ENCODE measurements around the gene FAM234B. TPM values are rescaled to one million over a fixed set of nuclear protein-coding genes. Genes with fewer than 3 reads are reported as not detected.

Gene FAM234B
- total RNA-seq, 1 donor from 2014 or later: 1.8 TPM

- intact Hi-C loops (cut with micrococcal nuclease): no loop called here
- Histone ChIP-seq H3K4me1 (no peaks in the 10 kb centered on the region), H3K4me3 (no peak overlapping the region), H3K27ac (replicated peaks) (no peak overlapping the region), H3K9me3 (replicated peaks) (no peaks in the 10 kb centered on the region), H3K36me3 (peaks cover 43% of the 10 kb centered on the region), H3K27me3 (ENCODE audit: low read depth) (no peaks in the 10 kb centered on the region)
- no peak for DNase-seq
- TF ChIP-seq, protein P1, sequence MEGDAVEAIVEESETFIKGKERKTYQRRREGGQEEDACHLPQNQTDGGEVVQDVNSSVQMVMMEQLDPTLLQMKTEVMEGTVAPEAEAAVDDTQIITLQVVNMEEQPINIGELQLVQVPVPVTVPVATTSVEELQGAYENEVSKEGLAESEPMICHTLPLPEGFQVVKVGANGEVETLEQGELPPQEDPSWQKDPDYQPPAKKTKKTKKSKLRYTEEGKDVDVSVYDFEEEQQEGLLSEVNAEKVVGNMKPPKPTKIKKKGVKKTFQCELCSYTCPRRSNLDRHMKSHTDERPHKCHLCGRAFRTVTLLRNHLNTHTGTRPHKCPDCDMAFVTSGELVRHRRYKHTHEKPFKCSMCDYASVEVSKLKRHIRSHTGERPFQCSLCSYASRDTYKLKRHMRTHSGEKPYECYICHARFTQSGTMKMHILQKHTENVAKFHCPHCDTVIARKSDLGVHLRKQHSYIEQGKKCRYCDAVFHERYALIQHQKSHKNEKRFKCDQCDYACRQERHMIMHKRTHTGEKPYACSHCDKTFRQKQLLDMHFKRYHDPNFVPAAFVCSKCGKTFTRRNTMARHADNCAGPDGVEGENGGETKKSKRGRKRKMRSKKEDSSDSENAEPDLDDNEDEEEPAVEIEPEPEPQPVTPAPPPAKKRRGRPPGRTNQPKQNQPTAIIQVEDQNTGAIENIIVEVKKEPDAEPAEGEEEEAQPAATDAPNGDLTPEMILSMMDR (IDR thresholded peaks at IDR 0.05; ENCODE audit: borderline replicate concordance): no peak
Measured at GRCh38 chr12:13062669-13063068, 18.5 kb downstream of the FAM234B start.

- Histone ChIP-seq H3K4me3 (no peak overlapping the region), H3K27me3 (ENCODE audit: low read depth) (no peaks in the 10 kb centered on the region), H3K9me3 (replicated peaks) (no peaks in the 10 kb centered on the region), H3K27ac (replicated peaks) (no peak overlapping the region), H3K4me1 (no peaks in the 10 kb centered on the region), H3K36me3 (peaks cover 48% of the 10 kb centered on the region)
- intact Hi-C loops (cut with micrococcal nuclease): no loop called here
- DNase-seq: no peak
- TF ChIP-seq, protein P1 (IDR thresholded peaks at IDR 0.05; ENCODE audit: borderline replicate concordance): no peak
Measured at GRCh38 chr12:13066014-13066413, 21.8 kb downstream of the FAM234B start.

DNA sequence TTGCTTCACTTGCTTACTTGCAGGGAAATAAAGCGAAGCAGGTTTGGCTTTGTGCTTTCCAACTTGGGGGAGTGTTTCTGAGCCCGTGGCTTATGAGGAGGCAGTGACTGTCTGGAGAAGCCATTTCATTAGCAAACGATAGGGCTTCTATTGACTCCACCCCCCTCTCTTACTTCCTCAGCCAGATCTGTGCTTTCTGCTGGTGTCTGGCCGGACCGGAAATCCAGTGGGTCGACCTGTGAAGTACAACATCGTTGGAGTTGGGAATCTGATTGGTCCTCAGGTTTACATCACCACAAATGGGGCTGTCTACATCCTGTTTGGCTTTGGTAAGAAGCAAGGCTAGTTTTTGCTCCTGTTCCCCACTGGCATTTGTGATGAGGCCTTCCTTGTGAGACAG is 22.3 kb downstream of the FAM234B start:
- Histone ChIP-seq H3K4me3 (no peak overlapping the region), H3K36me3 (peaks cover 48% of the 10 kb centered on the region), H3K9me3 (replicated peaks) (no peaks in the 10 kb centered on the region), H3K4me1 (no peaks in the 10 kb centered on the region), H3K27me3 (ENCODE audit: low read depth) (no peaks in the 10 kb centered on the region), H3K27ac (replicated peaks) (no peak overlapping the region)
- intact Hi-C loops (cut with micrococcal nuclease): no loop called here
- DNase-seq: no peak
- TF ChIP-seq, protein P1 (IDR thresholded peaks at IDR 0.05; ENCODE audit: borderline replicate concordance): no peak

- Histone ChIP-seq H3K27ac (replicated peaks) (no peak overlapping the region), H3K4me1 (no peaks in the 10 kb centered on the region), H3K9me3 (replicated peaks) (no peaks in the 10 kb centered on the region), H3K27me3 (ENCODE audit: low read depth) (no peaks in the 10 kb centered on the region), H3K4me3 (no peak overlapping the region), H3K36me3 (peaks cover 46% of the 10 kb centered on the region)
- TF ChIP-seq, protein P1 (IDR thresholded peaks at IDR 0.05; ENCODE audit: borderline replicate concordance): no peak
- DNase-seq: no peak
- intact Hi-C loops (cut with micrococcal nuclease): no loop called here
Measured at GRCh38 chr12:13067322-13067721, 23.1 kb downstream of the FAM234B start.

- no peaks in the 10 kb centered on the region for H3K9me3 ChIP-seq (replicated peaks)
- TF ChIP-seq, protein P1 (IDR thresholded peaks at IDR 0.05; ENCODE audit: borderline replicate concordance): no peak
- no peak overlapping the region for H3K4me3 ChIP-seq
- no peaks in the 10 kb centered on the region for H3K27me3 ChIP-seq (ENCODE audit: low read depth)
- peaks cover 39% of the 10 kb centered on the region for H3K36me3 ChIP-seq
- no peak for DNase-seq
- H3K27ac ChIP-seq (replicated peaks): no peak overlapping the region
- intact Hi-C loops (cut with micrococcal nuclease): no loop called here
- no peaks in the 10 kb centered on the region for H3K4me1 ChIP-seq
Measured at GRCh38 chr12:13069380-13069779, 25.2 kb downstream of the FAM234B start.
